ENCODE measurements around the gene SLC13A5.

SLC13A5 gene

DNA sequence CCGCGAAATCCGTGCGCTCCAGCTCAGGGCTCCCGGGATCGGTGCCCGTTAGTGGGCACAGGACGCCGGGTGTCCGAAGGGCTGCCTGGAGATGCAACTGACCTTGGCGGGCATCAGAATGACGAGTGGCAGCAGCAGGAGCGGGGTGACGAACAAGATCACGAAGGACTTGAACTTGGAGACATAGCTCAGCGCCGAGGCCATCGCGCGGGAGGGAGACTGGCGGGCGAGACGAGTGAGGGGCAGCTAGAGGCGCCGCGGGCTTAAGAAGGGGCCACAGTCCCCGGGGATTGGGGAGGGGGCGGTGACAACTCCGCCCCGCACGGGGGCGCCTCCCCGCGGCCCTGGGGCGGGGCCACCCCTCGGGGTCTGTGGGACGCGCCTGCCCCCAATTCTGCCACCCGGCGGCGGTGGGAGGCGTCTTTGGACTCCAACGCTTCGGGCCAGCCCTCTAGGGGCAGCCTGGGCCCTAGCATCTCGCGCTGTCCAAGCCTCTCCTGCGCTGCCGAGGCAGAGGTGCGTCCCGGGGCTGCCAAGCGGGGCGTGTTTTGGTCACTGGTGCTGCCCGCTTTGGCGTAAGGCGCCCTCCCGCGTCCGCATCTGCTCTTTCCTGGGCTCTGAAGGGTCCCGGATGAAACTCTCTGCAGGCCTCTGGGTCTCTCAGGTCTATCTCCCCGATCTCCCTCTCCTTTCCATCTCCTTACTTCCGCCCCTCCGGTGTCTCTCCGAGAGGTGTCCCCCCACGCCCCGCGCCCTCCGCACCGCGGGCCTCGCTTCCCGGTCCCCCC lies at the start of gene SLC13A5:
Gene SLC13A5, minus strand, starts transcription at position 240 of the 788 bp plus-strand sequence. Its CDS starts 36 bp downstream, at position 204.
- no peak within 1 kb of the TSS for H3K4me3 ChIP-seq (ENCODE audit: low read depth, low read length)
- TF ChIP-seq, protein P1, sequence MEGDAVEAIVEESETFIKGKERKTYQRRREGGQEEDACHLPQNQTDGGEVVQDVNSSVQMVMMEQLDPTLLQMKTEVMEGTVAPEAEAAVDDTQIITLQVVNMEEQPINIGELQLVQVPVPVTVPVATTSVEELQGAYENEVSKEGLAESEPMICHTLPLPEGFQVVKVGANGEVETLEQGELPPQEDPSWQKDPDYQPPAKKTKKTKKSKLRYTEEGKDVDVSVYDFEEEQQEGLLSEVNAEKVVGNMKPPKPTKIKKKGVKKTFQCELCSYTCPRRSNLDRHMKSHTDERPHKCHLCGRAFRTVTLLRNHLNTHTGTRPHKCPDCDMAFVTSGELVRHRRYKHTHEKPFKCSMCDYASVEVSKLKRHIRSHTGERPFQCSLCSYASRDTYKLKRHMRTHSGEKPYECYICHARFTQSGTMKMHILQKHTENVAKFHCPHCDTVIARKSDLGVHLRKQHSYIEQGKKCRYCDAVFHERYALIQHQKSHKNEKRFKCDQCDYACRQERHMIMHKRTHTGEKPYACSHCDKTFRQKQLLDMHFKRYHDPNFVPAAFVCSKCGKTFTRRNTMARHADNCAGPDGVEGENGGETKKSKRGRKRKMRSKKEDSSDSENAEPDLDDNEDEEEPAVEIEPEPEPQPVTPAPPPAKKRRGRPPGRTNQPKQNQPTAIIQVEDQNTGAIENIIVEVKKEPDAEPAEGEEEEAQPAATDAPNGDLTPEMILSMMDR (IDR thresholded peaks at IDR 0.05; ENCODE audit: insufficient read depth, low read depth, low read length, missing control alignments) = no peak
- DNase-seq (ENCODE audit: low read depth) = no peak

DNA sequence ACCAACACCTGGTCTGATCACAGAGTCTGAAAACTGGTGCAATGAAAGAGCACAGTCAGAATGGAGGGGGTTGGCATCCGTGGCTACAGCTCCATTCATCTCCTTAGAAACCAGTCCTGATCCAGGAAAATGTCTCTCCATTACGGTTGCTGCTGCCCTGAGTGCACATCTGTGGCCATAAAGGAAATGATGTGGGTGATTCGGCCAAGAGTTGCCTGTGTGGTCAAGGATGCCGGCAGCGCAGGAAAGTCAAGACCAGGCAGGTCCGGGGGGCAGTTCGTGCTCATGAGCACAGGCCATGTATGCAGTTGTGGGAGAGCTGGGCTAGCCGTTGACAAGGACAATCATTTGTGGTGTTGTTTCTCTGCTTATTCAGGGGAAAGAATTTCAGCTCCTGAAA lies 48.6 kb upstream of the SLC13A5 start:
- TF ChIP-seq, protein P1 (IDR thresholded peaks at IDR 0.05; ENCODE audit: insufficient read depth, low read depth, low read length, missing control alignments) = no peak
- DNase-seq (ENCODE audit: low read depth) = no peak
- H3K4me3 ChIP-seq (ENCODE audit: low read depth, low read length) = no peak overlapping the region

DNA sequence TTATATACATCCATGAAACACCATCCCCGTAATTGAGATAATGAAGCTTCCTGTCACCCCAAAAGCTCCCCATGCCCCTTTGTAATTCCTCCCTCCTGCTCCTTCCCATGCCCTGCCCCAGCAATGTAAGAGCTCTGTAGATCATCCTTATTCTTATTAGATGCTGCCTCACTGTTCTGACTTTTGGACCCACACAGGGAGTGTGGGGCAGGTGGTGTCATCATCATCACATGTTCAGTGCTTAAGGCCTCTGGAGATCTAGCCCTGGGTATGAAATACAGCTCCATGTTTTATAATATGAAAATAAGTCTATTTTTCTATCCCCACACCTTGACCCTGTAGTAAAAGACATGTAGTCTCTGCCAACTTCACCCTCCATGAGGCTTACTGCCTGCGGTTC lies 44.6 kb upstream of the SLC13A5 start:
- H3K4me3 ChIP-seq (ENCODE audit: low read depth, low read length) = no peak overlapping the region
- TF ChIP-seq, protein P1 (IDR thresholded peaks at IDR 0.05; ENCODE audit: insufficient read depth, low read depth, low read length, missing control alignments) = no peak
- no peak for DNase-seq (ENCODE audit: low read depth)

DNA sequence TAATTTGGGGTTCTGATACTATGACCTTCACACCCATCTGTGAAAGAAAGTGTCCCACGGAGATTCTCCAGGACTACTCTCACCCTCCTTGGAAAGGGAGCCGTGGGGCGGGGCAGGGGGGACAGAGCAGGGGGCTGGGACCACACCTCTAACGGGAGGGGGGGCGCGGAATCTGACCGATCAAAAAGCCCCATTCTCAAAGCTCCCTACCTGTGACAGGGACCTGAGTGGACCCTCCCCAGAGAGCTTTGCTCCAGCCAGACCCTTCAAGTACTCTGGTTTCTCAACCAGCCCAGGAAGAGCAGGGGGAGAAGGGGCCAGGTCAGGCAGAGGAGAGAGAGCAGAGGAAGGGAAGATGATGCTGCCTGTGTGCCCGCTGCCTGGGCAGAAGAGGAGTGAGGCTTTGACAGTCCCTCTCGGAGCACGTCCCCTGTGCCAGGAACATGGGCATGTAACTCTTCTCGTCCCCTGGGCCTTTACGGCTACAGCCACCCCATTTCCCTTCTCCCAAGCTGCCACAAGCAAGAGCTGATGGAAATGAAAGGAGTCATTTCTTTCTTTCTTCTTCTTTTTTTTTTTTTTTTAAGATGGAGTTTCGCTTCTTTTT lies 43.4 kb upstream of the SLC13A5 start:
- peak overlapping the region; percentile 78 for H3K4me3 ChIP-seq (ENCODE audit: low read depth, low read length)
- no peak for DNase-seq (ENCODE audit: low read depth)
- TF ChIP-seq, protein P1 (IDR thresholded peaks at IDR 0.05; ENCODE audit: insufficient read depth, low read depth, low read length, missing control alignments) = no peak

DNA sequence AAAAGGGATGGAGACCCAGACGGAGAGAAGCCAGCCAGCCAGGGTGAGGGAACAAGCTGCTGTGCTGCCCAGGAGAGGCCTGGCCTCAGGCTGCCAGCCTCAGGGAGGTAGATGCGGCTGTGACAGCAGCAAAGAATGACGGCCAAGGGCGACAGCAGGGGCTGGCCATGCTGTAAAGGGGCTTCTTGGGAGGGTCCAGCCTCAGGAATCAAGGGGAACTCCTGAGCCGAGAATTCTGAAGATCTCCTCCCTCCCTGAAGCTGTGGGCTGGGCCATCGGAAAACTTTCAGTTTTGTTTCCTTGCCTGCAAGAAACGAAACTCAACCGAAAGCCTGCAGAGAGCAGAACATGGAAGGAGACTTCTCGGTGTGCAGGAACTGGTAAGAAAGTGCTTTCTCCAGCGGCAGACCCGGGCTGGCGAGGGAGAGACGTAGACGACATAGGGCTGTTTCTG lies 42.6 kb upstream of the SLC13A5 start, which contains the start of gene XAF1:
Gene XAF1, plus strand, starts transcription at position 316 of the 454 bp plus-strand sequence. Its CDS starts 33 bp downstream, at position 349.
- H3K4me3 ChIP-seq (ENCODE audit: low read depth, low read length) = peak within 1 kb of the TSS; percentile 78
- TF ChIP-seq, protein P1 (IDR thresholded peaks at IDR 0.05; ENCODE audit: insufficient read depth, low read depth, low read length, missing control alignments) = no peak
- DNase-seq (ENCODE audit: low read depth) = peak; percentile 81

DNA sequence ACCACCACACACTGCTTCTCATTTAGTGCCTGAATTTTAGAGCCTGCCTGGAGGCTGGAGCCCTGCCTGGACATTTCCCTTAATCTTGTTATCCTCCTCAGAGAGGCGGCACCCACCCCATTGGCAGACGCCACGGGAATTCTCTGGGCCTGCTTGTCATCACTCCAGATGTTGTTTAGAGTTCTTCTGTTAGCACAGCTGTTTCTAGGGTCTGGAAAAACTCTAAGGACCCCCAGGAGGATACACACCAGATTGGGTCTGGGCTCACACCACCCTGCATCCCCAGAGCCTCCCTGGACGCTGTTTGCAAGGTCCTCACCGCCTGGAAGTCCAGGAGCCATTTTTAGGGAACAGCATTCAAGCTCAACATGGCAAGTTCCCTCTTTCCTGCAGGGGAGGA lies 42.1 kb upstream of the SLC13A5 start:
- peak overlapping the region; percentile 78 for H3K4me3 ChIP-seq (ENCODE audit: low read depth, low read length)
- DNase-seq (ENCODE audit: low read depth) = no peak
- TF ChIP-seq, protein P1 (IDR thresholded peaks at IDR 0.05; ENCODE audit: insufficient read depth, low read depth, low read length, missing control alignments) = no peak
